CD14-positive monocyte (primary cell): Measurements from ENCODE around the gene PDS5B. TPM values are rescaled to one million over a fixed set of nuclear protein-coding genes. Genes with fewer than 3 reads are reported as not detected.

Experiments used
- polyA plus RNA-seq, 3 donors: library from polyadenylated mRNA; depleted of rRNA in 1 of 3; unstranded in 2 of 3; stranded (reverse) in 1 of 3; fragments of 300-500 nt in 2 of 3; fragments of >200 nt in 1 of 3; fragmentation: Illumina TruSeq in 2 of 3; gene quantifications; 1 replicate in 2 of 3; 2 replicates in 1 of 3; pipeline ENCODE4 v1.2.3, GENCODE V29; 2012 to 2021
- small RNA-seq: library from RNA; depleted of rRNA; stranded (forward); fragments of <200 nt; gene quantifications from one replicate; pipeline ENCODE3, GENCODE V24; 2012; ENCODE audit warnings: low read depth; ENCODE audit not compliant: insufficient read length

Gene PDS5B
- polyA plus RNA-seq, 3 donors: 9.0 to 33.0 (median 21.0) TPM

Small RNAs within 50 kb of the gene (small RNA-seq; reads per million reads assigned to genes)
- not detected for gene RNY1P4

Other genes starting within 250 kb of the PDS5B start
- gene N4BP2L1, start 158.3 kb upstream of the PDS5B start, polyA plus RNA-seq: 10 to 100 TPM; 50.9 to 82.5 (median 81.5) TPM
- gene N4BP2L2, start 47.7 kb upstream of the PDS5B start, polyA plus RNA-seq: 100 to 1,000 TPM in 1 of 3 donors, 10 to 100 TPM in 2; 94.2 to 105 (median 96.4) TPM